Glutamatergic neuron (in vitro differentiated cells): ENCODE measurements around the gene ZMYM5. TPM values are rescaled to one million over a fixed set of nuclear protein-coding genes. Genes with fewer than 3 reads are reported as not detected.
"Not testable (repeated sequence)": the region's sequence is repeated elsewhere in the genome, so short reads cannot be mapped to it uniquely, and the experiment has no call there.

Source experiments
- DNase-seq: peaks from one replicate; pipeline ENCODE4 v3.0.0; 2022
- H3K27ac Mint-ChIP-seq: one replicate; pipeline ENCODE4 v1.8.0; 2020; ENCODE audit warnings: mild to moderate bottlenecking, mixed read lengths, inconsistent platforms; ENCODE audit not compliant: unreplicated experiment
- H3K27me3 Mint-ChIP-seq: one replicate; pipeline ENCODE4 v1.8.0; 2020; ENCODE audit warnings: mild to moderate bottlenecking, moderate library complexity, mixed read lengths, inconsistent platforms; ENCODE audit not compliant: unreplicated experiment
- H3K36me3 Mint-ChIP-seq: one replicate; pipeline ENCODE4 v1.8.0; 2020; ENCODE audit warnings: mild to moderate bottlenecking, mixed read lengths, inconsistent platforms; ENCODE audit not compliant: unreplicated experiment
- H3K4me1 Mint-ChIP-seq: one replicate; pipeline ENCODE4 v1.8.0; 2020; ENCODE audit warnings: mild to moderate bottlenecking, low read depth, mixed read lengths, inconsistent platforms; ENCODE audit not compliant: unreplicated experiment
- H3K4me3 Mint-ChIP-seq: one replicate; pipeline ENCODE4 v1.8.0; 2020; ENCODE audit warnings: mild to moderate bottlenecking, mixed read lengths, inconsistent platforms; ENCODE audit not compliant: unreplicated experiment
- H3K9me3 Mint-ChIP-seq: one replicate; pipeline ENCODE4 v1.8.0; 2020; ENCODE audit warnings: mild to moderate bottlenecking, moderate library complexity, mixed read lengths, inconsistent platforms; ENCODE audit not compliant: unreplicated experiment
- total RNA-seq: library from RNA; stranded (reverse); fragmentation: NEBNext Ultra II Directional; extraction: Animal tissue kit (Norgen Biotek cat#: 25700); gene quantifications from one replicate; pipeline ENCODE4 v1.2.1, GENCODE V29; 2021; ENCODE audit not compliant: unreplicated experiment
- TF ChIP-seq, protein P1 (sequence below): fragments of 200-600 bp; sonication (generic); IDR thresholded peaks from one replicate; pipeline ENCODE4 v1.5.0; 2021; ENCODE audit not compliant: partially characterized antibody, unreplicated experiment

ZMYM5 gene
- total RNA-seq, 1 donor from 2014 or later = 20.1 TPM

DNA sequence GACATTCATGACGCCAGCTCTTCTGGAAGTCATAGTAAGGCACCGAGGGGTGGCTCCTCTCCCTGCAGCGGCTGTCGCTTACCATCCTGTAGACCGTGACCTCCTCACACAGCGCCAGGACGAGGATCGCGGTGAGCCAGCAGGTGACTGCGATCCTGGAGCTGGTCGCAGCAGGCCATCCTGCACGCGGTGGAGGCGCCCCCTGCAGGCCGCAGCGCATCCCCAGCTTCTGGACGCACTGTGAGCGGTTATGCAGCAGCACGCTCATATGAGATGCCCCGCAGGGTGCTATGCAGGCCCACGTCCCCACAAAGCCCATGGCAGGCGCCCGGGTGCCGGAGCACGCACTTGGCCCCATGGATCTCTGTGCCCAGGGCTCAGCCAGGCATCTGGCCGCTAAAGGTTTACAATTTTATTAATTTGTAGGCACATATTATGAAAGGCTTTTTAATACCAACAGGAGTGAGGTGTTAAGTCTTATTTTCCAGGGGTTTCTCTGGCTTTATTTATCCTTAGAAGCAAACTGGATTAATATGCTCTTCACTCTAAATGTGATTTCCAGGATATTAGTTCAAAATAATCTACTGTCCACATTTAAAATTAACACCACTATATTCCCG lies 45.1 kb downstream of the ZMYM5 start:
- Mint-ChIP-seq H3K27me3 (no peaks in the 10 kb centered on the region), H3K27ac (no peak overlapping the region), H3K36me3 (peaks cover 3% of the 10 kb centered on the region), H3K4me3 (no peak overlapping the region), H3K9me3 (peaks cover 2% of the 10 kb centered on the region), H3K4me1 (no peaks in the 10 kb centered on the region)
- peak; percentile 91 for DNase-seq
- TF ChIP-seq, protein P1, sequence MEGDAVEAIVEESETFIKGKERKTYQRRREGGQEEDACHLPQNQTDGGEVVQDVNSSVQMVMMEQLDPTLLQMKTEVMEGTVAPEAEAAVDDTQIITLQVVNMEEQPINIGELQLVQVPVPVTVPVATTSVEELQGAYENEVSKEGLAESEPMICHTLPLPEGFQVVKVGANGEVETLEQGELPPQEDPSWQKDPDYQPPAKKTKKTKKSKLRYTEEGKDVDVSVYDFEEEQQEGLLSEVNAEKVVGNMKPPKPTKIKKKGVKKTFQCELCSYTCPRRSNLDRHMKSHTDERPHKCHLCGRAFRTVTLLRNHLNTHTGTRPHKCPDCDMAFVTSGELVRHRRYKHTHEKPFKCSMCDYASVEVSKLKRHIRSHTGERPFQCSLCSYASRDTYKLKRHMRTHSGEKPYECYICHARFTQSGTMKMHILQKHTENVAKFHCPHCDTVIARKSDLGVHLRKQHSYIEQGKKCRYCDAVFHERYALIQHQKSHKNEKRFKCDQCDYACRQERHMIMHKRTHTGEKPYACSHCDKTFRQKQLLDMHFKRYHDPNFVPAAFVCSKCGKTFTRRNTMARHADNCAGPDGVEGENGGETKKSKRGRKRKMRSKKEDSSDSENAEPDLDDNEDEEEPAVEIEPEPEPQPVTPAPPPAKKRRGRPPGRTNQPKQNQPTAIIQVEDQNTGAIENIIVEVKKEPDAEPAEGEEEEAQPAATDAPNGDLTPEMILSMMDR = peak; percentile 75

DNA sequence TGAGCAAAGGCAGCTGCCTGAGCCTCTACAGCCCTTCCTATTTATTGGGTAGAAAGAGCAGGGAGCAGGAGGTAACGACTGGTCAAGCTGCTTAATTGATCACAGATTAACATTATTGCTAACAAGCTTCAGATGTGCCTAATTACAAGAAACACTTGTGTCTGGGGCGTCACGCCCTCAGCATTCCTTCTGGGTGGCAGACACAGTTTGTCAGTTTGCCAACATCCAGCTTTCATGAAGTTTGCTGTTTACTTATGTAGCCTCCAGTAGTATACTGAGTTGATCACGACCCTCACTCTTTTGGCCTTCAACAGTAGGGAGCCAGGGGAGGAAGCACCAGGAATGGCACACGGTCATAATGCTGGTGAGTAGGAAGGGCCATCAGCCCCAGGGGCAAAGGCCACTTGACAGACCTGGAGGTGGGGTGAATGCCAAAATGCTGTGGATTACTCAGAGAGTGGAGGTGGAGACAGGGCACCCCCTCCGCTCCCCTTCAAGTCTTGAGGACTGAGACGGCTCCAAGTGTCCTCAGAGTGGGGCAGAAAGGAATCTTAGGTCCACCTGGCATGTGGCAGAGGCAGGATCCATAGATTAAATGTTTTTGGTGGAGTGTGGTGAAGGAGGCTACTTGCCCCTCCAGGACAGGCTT lies 45.8 kb downstream of the ZMYM5 start:
- H3K27ac Mint-ChIP-seq = no peak overlapping the region

DNA sequence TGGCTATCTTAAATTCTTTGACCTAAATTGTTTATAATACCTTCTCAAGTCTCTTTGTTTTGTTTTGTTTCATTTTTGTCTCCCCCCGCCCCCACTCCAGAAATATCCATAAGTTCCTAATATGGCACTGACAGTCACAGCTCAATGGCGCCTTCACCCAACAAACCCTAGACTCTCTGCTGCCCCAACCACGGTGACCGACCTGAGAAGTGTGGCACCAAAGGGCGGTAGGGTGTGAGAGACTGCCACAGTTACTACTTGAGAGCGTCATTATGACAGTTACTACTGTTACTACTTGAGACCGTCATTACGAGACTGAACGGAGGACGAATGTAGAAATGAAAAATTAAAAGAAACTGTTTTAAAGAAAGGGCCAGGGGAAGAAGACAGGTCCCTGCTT lies 46.3 kb downstream of the ZMYM5 start:
- H3K4me1 Mint-ChIP-seq = no peaks in the 10 kb centered on the region
- peaks cover 3% of the 10 kb centered on the region for H3K36me3 Mint-ChIP-seq
- H3K4me3 Mint-ChIP-seq = no peak overlapping the region
- no peak overlapping the region for H3K27ac Mint-ChIP-seq
- peaks cover 2% of the 10 kb centered on the region for H3K9me3 Mint-ChIP-seq
- no peaks in the 10 kb centered on the region for H3K27me3 Mint-ChIP-seq
- no peak for DNase-seq
- TF ChIP-seq, protein P1 = no peak

More for the DNA sequence above, 45.8 kb downstream of the ZMYM5 start:
- Mint-ChIP-seq H3K27me3 (no peaks in the 10 kb centered on the region), H3K36me3 (peaks cover 3% of the 10 kb centered on the region), H3K4me3 (no peak overlapping the region), H3K9me3 (peaks cover 2% of the 10 kb centered on the region), H3K4me1 (no peaks in the 10 kb centered on the region)
- TF ChIP-seq, protein P1 = no peak
- no peak for DNase-seq

DNA sequence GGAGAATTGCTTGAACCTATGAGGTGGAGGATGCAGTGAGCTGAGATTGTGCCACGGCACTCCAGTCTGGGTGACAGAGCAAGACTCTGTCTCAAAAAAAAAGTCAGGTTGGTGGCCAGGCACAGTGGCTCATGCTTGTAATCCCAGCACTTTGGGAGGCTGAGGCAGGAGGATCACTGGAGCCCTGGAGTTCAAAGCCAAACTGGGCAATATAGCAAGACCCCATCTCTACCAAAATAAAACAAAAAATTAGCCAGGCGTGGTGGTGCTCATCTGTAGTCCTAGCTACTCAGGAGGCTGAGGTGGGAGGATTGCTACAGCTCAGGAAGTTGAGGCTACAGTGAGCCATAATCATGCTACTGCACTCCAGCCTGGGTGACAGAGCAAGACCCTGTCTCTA lies 47.6 kb downstream of the ZMYM5 start:
- not testable (repeated sequence) for H3K4me3 Mint-ChIP-seq, H3K9me3 Mint-ChIP-seq, H3K36me3 Mint-ChIP-seq, DNase-seq, H3K27me3 Mint-ChIP-seq, H3K27ac Mint-ChIP-seq, H3K4me1 Mint-ChIP-seq

DNA sequence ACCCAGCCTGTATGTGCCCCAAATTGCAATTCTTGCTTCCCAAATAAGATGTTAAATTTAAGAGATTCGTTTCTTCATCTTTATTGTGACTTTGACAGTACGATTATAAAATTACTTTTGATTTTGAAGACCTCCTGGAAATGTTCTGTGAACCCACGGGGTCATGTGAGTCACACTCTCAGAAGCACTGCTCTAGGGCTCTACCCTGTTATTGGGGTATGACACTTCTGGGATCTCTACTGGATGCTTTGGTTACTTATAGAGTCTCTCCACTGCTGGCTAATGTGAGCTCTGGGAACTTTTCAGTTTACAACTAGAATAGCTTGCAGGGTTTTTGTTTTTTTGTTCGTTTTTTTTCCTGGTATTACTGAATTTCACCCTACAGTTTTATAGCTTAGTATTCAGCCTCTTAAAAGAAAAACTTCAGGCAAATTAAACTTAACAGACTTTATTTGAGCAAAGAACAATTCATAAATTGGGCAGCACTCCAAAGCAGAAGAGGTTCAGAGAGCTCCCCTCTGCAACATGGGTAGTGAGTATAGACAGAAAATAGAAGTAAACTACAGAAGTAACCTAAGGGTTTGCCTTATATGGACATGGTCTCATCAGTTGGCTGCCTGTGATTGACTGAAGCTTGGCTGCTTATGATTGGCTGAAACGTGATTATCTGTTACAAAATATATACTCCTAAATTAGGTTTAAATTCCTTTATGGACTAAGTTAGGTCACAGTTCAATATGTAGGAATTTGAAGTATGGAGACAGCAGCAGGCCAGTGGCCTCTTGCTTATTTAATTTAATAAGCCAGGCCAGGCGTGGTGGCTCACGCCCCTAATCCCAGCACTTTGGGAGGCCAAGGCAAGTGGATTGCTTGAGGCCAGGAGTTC lies 52.2 kb downstream of the ZMYM5 start:
- Mint-ChIP-seq H3K4me3 (no peak overlapping the region), H3K27ac (no peak overlapping the region), H3K9me3 (peaks cover 2% of the 10 kb centered on the region), H3K4me1 (no peaks in the 10 kb centered on the region), H3K36me3 (no peaks in the 10 kb centered on the region), H3K27me3 (no peaks in the 10 kb centered on the region)
- TF ChIP-seq, protein P1 = no peak
- no peak for DNase-seq
